Neuronal stem cell (in vitro differentiated cells): ENCODE results near the gene MRPS2.

ENCODE experiments used
- DNase-seq: peaks from one replicate; pipeline ENCODE4 v3.0.0-alpha.2; 2013; ENCODE audit warnings: low spot score
- H2AFZ ChIP-seq: one replicate; pipeline ENCODE4 v1.6.1; 2013; ENCODE audit warnings: mild to moderate bottlenecking, low read length, inconsistent platforms
- H2AK5ac ChIP-seq: 2 replicates; pipeline ENCODE4 v1.6.1; 2013; ENCODE audit warnings: low read depth, mild to moderate bottlenecking, inconsistent platforms, low read length, moderate library complexity, mixed read lengths
- H2BK120ac ChIP-seq: 2 replicates; pipeline ENCODE4 v1.6.1; 2013; ENCODE audit warnings: low read depth, mild to moderate bottlenecking, inconsistent platforms, low read length, moderate library complexity, mixed read lengths
- H2BK12ac ChIP-seq: one replicate; pipeline ENCODE4 v1.6.1; 2013; ENCODE audit warnings: low read length, inconsistent platforms
- H2BK15ac ChIP-seq: 2 replicates; pipeline ENCODE4 v1.6.1; 2013; ENCODE audit warnings: mild to moderate bottlenecking, low read length, inconsistent platforms, mixed read lengths
- H2BK5ac ChIP-seq: one replicate; pipeline ENCODE4 v1.6.1; 2013; ENCODE audit warnings: inconsistent platforms, mild to moderate bottlenecking, low read length, moderate library complexity
- H3K14ac ChIP-seq: one replicate; pipeline ENCODE4 v1.6.1; 2013; ENCODE audit warnings: low read length, inconsistent platforms
- H3K18ac ChIP-seq: 2 replicates; pipeline ENCODE4 v1.6.1; 2013; ENCODE audit warnings: low read length, inconsistent platforms
- H3K23ac ChIP-seq: 2 replicates; pipeline ENCODE4 v1.6.1; 2013; ENCODE audit warnings: low read depth, mild to moderate bottlenecking, mixed read lengths, low read length, inconsistent platforms; ENCODE audit not compliant: poor library complexity
- H3K27ac ChIP-seq: replicated peaks from 3 replicates; pipeline ENCODE4 v1.5.1; 2013; ENCODE audit warnings: low read length, inconsistent platforms
- H3K27me3 ChIP-seq, 3 experiments: 2 replicates each; pipeline ENCODE4 v1.6.1; 2013; ENCODE audit warnings: low read length in 3 of 3, mild to moderate bottlenecking in 2 of 3, inconsistent platforms in 1 of 3, low read depth in 1 of 3, mixed read lengths in 1 of 3, moderate library complexity in 1 of 3; ENCODE audit not compliant: control insufficient read depth in 3 of 3, insufficient read depth in 3 of 3
- H3K36me3 ChIP-seq, 2 donors: replicated peaks in 1 of 2; 2 replicates each; pipeline ENCODE4 v1.6.1; 2013; ENCODE audit warnings: low read length in 2 of 2; ENCODE audit not compliant: control insufficient read depth in 2 of 2, insufficient read depth in 2 of 2
- H3K4ac ChIP-seq: 2 replicates; pipeline ENCODE4 v1.6.1; 2013; ENCODE audit warnings: inconsistent platforms, mild to moderate bottlenecking, low read length, moderate library complexity
- H3K4me1 ChIP-seq, 2 donors: 1 replicate in 1 of 2; 2 replicates in 1 of 2; pipeline ENCODE4 v1.6.1; 2013; ENCODE audit warnings: low read length in 2 of 2, low read depth in 1 of 2; ENCODE audit not compliant: control insufficient read depth in 2 of 2, insufficient read depth in 1 of 2
- H3K4me2 ChIP-seq: one replicate; pipeline ENCODE4 v1.6.1; 2013; ENCODE audit warnings: mild to moderate bottlenecking, low read length, inconsistent platforms; ENCODE audit not compliant: insufficient read depth, poor library complexity, severe bottlenecking
- H3K4me3 ChIP-seq, 2 donors: 2 replicates each; pipeline ENCODE4 v1.5.1; 2013; ENCODE audit warnings: low read length in 2 of 2, mild to moderate bottlenecking in 2 of 2, inconsistent platforms in 1 of 2, moderate library complexity in 1 of 2
- H3K79me1 ChIP-seq: one replicate; pipeline ENCODE4 v1.6.1; 2013; ENCODE audit warnings: low read depth, mild to moderate bottlenecking, inconsistent platforms, low read length, moderate library complexity
- H3K9ac ChIP-seq: one replicate; pipeline ENCODE4 v1.6.1; 2013; ENCODE audit warnings: mild to moderate bottlenecking, low read depth, low read length, inconsistent platforms; ENCODE audit not compliant: poor library complexity
- H3K9me3 ChIP-seq, 2 donors: replicated peaks in 1 of 2; 2 replicates each; pipeline versions ENCODE3 to v1.6.1; 2013; ENCODE audit warnings: low read length in 2 of 2, mild to moderate bottlenecking in 2 of 2, inconsistent platforms in 1 of 2, low read depth in 1 of 2, mixed read lengths in 1 of 2, moderate library complexity in 1 of 2; ENCODE audit not compliant: control insufficient read depth in 2 of 2, insufficient read depth in 1 of 2
- H4K8ac ChIP-seq: one replicate; pipeline ENCODE4 v1.6.1; 2013; ENCODE audit warnings: low read depth, mild to moderate bottlenecking, inconsistent platforms, low read length, moderate library complexity
- H4K91ac ChIP-seq: one replicate; pipeline ENCODE4 v1.6.1; 2013; ENCODE audit warnings: low read length, low read depth, mild to moderate bottlenecking, inconsistent platforms; ENCODE audit not compliant: poor library complexity
- WGBS, 2 donors: extraction: QIAGEN DNeasy Blood & Tissue Kit; methylation state at CpG; one replicate each; pipeline ENCODE4 v1.1.7; 2013; ENCODE audit warnings: missing lambda C conversion rate in 2 of 2, mixed read lengths in 1 of 2; ENCODE audit not compliant: insufficient read length in 2 of 2, insufficient replicate concordance in 1 of 2; ENCODE audit errors: extremely low coverage in 2 of 2; 5-methylcytosine and 5-hydroxymethylcytosine counted together

Gene MRPS2

DNA sequence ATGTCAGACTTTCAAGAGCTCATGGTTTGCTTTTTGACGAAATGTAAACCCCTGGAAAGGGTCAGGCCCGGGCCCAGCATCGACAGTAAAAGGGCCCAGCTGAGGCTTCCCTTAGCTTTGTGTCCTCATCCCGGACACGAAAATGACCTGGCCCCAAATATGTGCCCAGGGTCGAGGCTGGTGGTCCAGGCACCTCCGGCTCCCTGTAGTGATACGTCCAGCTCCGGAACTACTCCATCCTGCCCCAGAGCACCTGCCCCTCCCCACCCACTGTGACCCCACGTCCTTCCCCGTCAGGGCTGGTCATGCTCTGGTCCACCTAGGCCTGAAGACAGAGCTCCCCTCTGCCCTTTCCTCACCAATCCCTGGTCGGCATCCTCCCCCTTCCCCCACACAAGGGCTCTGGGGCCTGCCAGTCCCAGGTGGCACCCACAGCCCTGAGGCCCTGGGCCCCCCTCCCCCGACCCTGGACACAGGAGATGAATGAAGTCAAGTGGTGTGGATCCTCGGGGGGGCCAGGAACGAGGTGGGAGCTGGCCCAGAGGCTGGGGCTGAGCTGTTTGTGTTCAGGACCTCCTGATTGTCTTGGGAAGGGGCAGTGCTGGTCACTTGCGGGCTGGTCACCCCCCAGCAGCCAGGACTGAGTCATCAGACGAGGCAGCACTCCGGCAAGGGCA lies 51.7 kb downstream of the MRPS2 start:
- no peak overlapping the region for H2BK12ac ChIP-seq
- no peak overlapping the region for H4K8ac ChIP-seq
- H3K9ac ChIP-seq: no peak overlapping the region
- no peaks in the 10 kb centered on the region for H3K4me1 ChIP-seq
- no peak overlapping the region for H3K4me2 ChIP-seq
- H2AFZ ChIP-seq: no peak overlapping the region
- H3K23ac ChIP-seq: no peak overlapping the region
- no peak for DNase-seq
- no peak overlapping the region for H2BK5ac ChIP-seq
- peaks cover 0 to 27% (median 0%) of the 10 kb centered on the region in 3 experiments for H3K27me3 ChIP-seq
- no peak overlapping the region for H2BK15ac ChIP-seq
- no peak overlapping the region for H3K27ac ChIP-seq
- H2BK120ac ChIP-seq: no peak overlapping the region
- H3K36me3 ChIP-seq: no peaks in the 10 kb centered on the region
- H3K4me3 ChIP-seq: no peak overlapping the region
- no CpG with 5 or more reads among the region's 18 CpGs for WGBS, 2 donors
- H3K18ac ChIP-seq: peak overlapping the region; percentile 76
- H3K14ac ChIP-seq: peak overlapping the region; percentile 71
- no peak overlapping the region for H4K91ac ChIP-seq
- no peak overlapping the region for H3K4ac ChIP-seq
- H2AK5ac ChIP-seq: peak overlapping the region; percentile 81
- peaks cover 2% of the 10 kb centered on the region for H3K79me1 ChIP-seq
- no peaks in the 10 kb centered on the region for H3K9me3 ChIP-seq

DNA sequence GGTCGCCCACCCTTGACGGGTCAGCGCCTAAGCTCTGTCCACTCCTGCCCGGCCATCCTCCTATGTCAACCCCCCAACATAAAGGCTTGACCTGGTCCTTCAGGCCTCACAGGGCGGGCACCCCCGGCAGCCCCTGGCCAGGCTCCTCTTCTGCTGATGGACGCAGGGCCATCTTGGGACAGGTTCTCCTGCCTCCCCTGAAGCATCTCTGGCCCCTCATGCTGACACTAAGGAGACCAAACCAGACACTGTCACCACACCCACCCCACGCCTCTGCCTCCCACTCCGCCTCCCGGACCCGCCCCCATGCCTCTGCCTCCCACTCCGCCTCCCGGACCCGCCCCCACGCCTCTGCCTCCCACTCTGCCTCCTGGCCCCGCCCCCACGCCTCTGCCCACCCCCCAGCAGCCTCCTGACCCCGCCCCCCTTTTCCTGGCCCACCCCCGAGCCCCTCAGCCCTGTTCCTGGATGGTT lies 52.3 kb downstream of the MRPS2 start:
- Histone ChIP-seq H3K9me3 (no peaks in the 10 kb centered on the region), H3K23ac (no peak overlapping the region), H3K18ac (peak overlapping the region; percentile 76), H4K91ac (no peak overlapping the region), H3K4me1 (no peaks in the 10 kb centered on the region), H3K14ac (peak overlapping the region; percentile 71), H2BK12ac (no peak overlapping the region), H3K36me3 (no peaks in the 10 kb centered on the region), H2BK15ac (no peak overlapping the region), H3K27me3 (peaks cover 0 to 21% (median 0%) of the 10 kb centered on the region in 3 experiments), H3K4me3 (no peak overlapping the region), H2AFZ (no peak overlapping the region), H3K4me2 (no peak overlapping the region), H2BK120ac (no peak overlapping the region), H3K9ac (no peak overlapping the region), H4K8ac (no peak overlapping the region), H3K27ac (no peak overlapping the region), H3K79me1 (peaks cover 2% of the 10 kb centered on the region), H2AK5ac (no peak overlapping the region), H2BK5ac (no peak overlapping the region), H3K4ac (no peak overlapping the region)
- no peak for DNase-seq
- WGBS, 2 donors: no CpG with 5 or more reads among the region's 19 CpGs
